GM12878 (cell line): ENCODE measurements around the gene CCT4. TPM values are rescaled to one million over a fixed set of nuclear protein-coding genes. Genes with fewer than 3 reads are reported as not detected.

Source experiments
- ATAC-seq: fragments of 200-7000 bp; cut with Tn5 transposase; 3 replicates; pipeline ENCODE4 v1.9.1; 2020; ENCODE audit warnings: mild to moderate bottlenecking, moderate library complexity
- BruUV-seq: library from RNA; stranded (reverse); fragments of 400-500 nt; replicated peaks from 2 replicates; lab custom pipeline; 2021; lab: Mats Ljungman, UMichigan
- CTCF ChIA-PET: fragments of 300-600 bp; sonication (Branson Sonifier 250); formaldehyde crosslinking; extraction: SDS; loops from one replicate; lab custom pipeline; 2021; ENCODE audit warnings: inconsistent platforms; lab: Yijun Ruan, JAX
- POLR2A ChIA-PET: fragments of 350-600 bp; formaldehyde crosslinking; extraction: SDS; loops from one replicate; lab custom pipeline; 2021; ENCODE audit warnings: inconsistent platforms; lab: Charles Lee
- RAD21 ChIA-PET: fragments of 300-600 bp; sonication (Branson Sonifier 250); formaldehyde crosslinking; loops from one replicate; lab custom pipeline; 2023; ENCODE audit warnings: antibody characterized with exemption; ENCODE audit not compliant: unreplicated experiment; lab: Charles Lee
- SMC1A ChIA-PET: fragments of 300-600 bp; sonication (Branson Sonifier 250); formaldehyde crosslinking; loops from one replicate; lab custom pipeline; 2023; ENCODE audit not compliant: unreplicated experiment, uncharacterized antibody; lab: Charles Lee
- DNase-seq: peaks from one replicate; pipeline ENCODE4 v3.0.0-alpha.2; 2011; ENCODE audit warnings: low read depth, low spot score
- FAIRE-seq: peaks from 3 replicates; lab custom pipeline; 2011; peaks lifted over from hg19 to GRCh38; lab: Jason Lieb, UNC
- H2AFZ ChIP-seq: 2 replicates; pipeline ENCODE4 v1.6.0; 2011; ENCODE audit warnings: low read depth, low read length, control low read depth; ENCODE audit not compliant: control insufficient read depth
- H3K27ac ChIP-seq: 2 replicates; pipeline ENCODE4 v1.5.1; 2011; ENCODE audit warnings: control low read depth; ENCODE audit not compliant: control insufficient read depth, insufficient read depth
- H3K27me3 ChIP-seq, 2 experiments: replicated peaks in 1 of 2; 2 replicates each; pipeline versions ENCODE4 v1.6.0 to v1.6.1; 2011; ENCODE audit warnings: low read length in 1 of 2; ENCODE audit not compliant: control insufficient read depth in 2 of 2, insufficient read depth in 2 of 2
- H3K36me3 ChIP-seq, 2 experiments: 2 replicates each; pipeline ENCODE4 v1.5.1; 2011; ENCODE audit warnings: low read length in 1 of 2; ENCODE audit not compliant: control insufficient read depth in 2 of 2, insufficient read depth in 2 of 2
- H3K4me1 ChIP-seq: 2 replicates; pipeline ENCODE4 v1.6.1; 2011; ENCODE audit warnings: mild to moderate bottlenecking, low read length, moderate library complexity, mixed read lengths; ENCODE audit not compliant: control insufficient read depth, insufficient read depth
- H3K4me2 ChIP-seq: 2 replicates; pipeline ENCODE4 v1.6.0; 2011; ENCODE audit warnings: control low read depth; ENCODE audit not compliant: control insufficient read depth, insufficient read depth
- H3K4me3 ChIP-seq: fragments of 200-600 bp; sonication (generic); 2 replicates; pipeline ENCODE4 v1.5.1; 2016
- H3K79me2 ChIP-seq: 2 replicates; pipeline ENCODE4 v1.6.0; 2011; ENCODE audit warnings: low read length; ENCODE audit not compliant: control insufficient read depth, insufficient read depth
- H3K9ac ChIP-seq: 2 replicates; pipeline ENCODE4 v1.8.0; 2011; ENCODE audit warnings: low read length, control low read depth, mixed read lengths; ENCODE audit not compliant: control insufficient read depth, insufficient read depth
- H3K9me3 ChIP-seq: replicated peaks from 3 replicates; pipeline ENCODE4 v1.5.1; 2011; ENCODE audit warnings: mild to moderate bottlenecking, low read length; ENCODE audit not compliant: control insufficient read depth, insufficient read depth
- H4K20me1 ChIP-seq: 2 replicates; pipeline ENCODE4 v1.6.0; 2011; ENCODE audit not compliant: control insufficient read depth, insufficient read depth
- BHLHE40 ChIP-seq, 2 experiments: fragments of 450-650 bp in 1 of 2; IDR thresholded peaks; 2 replicates each; pipeline ENCODE4 v1.6.1; 2011 to 2017; ENCODE audit warnings: low read depth in 2 of 2, borderline replicate concordance in 1 of 2, improper control_type of control experiment in 1 of 2, low read length in 1 of 2, mild to moderate bottlenecking in 1 of 2
- CEBPB ChIP-seq, 2 experiments: fragments of 150-350 bp in 1 of 2; IDR thresholded peaks; 2 replicates each; pipeline ENCODE4 v1.6.1; 2012 to 2014; ENCODE audit warnings: low read depth in 2 of 2, low read length in 2 of 2, borderline replicate concordance in 1 of 2, inconsistent platforms in 1 of 2
- EGR1 ChIP-seq, 2 experiments: IDR thresholded peaks; 1 replicate in 1 of 2; 2 replicates in 1 of 2; pipeline ENCODE4 v1.6.1; 2011 to 2012; ENCODE audit warnings: low read depth in 2 of 2, low read length in 2 of 2, borderline replicate concordance in 1 of 2, mild to moderate bottlenecking in 1 of 2, moderate library complexity in 1 of 2
- ELK1 ChIP-seq: IDR thresholded peaks from 2 replicates; pipeline ENCODE4 v1.6.1; 2012; ENCODE audit warnings: low read depth, low read length, improper control_type of control experiment
- ETV6 ChIP-seq, 2 experiments: fragments of 450-650 bp in 1 of 2; IDR thresholded peaks in 1 of 2; conservative IDR thresholded peaks in 1 of 2; 2 replicates each; pipeline ENCODE4 v1.6.1; 2014; ENCODE audit warnings: antibody characterized with exemption in 1 of 2, borderline replicate concordance in 1 of 2, low read depth in 1 of 2, mild to moderate bottlenecking in 1 of 2, moderate library complexity in 1 of 2
- IRF4 ChIP-seq: IDR thresholded peaks from 2 replicates; pipeline ENCODE4 v1.6.1; 2011; ENCODE audit warnings: low read depth, low read length
- KDM1A ChIP-seq: fragments of 200-600 bp; sonication (generic); IDR thresholded peaks from 2 replicates; pipeline ENCODE4 v1.6.1; 2016; ENCODE audit warnings: borderline replicate concordance
- MYB ChIP-seq: fragments of 150-350 bp; IDR thresholded peaks from 2 replicates; pipeline ENCODE4 v1.6.1; 2014; ENCODE audit warnings: mild to moderate bottlenecking, low read depth, low read length, borderline replicate concordance
- NFIC ChIP-seq: IDR thresholded peaks from 2 replicates; pipeline ENCODE4 v1.6.1; 2012; ENCODE audit warnings: low read depth, mild to moderate bottlenecking, inconsistent platforms, low read length, moderate library complexity
- NFXL1 ChIP-seq: fragments of 450-650 bp; IDR thresholded peaks from 2 replicates; pipeline ENCODE4 v1.6.1; 2017; ENCODE audit warnings: antibody characterized with exemption, mild to moderate bottlenecking, borderline replicate concordance
- POU2F2 ChIP-seq: IDR thresholded peaks from 3 replicates; pipeline ENCODE4 v1.6.1; 2011; ENCODE audit warnings: low read depth, mild to moderate bottlenecking, low read length, borderline replicate concordance
- RAD51 ChIP-seq: fragments of 450-650 bp; IDR thresholded peaks from 2 replicates; pipeline ENCODE4 v1.6.1; 2016; ENCODE audit warnings: moderate library complexity, mild to moderate bottlenecking, inconsistent platforms
- RB1 ChIP-seq: fragments of 450-650 bp; formaldehyde crosslinking; IDR thresholded peaks from 2 replicates; pipeline ENCODE4 v1.6.1; 2017; ENCODE audit warnings: mild to moderate bottlenecking, borderline replicate concordance
- SMARCA5 ChIP-seq: fragments of 450-650 bp; IDR thresholded peaks from 2 replicates; pipeline ENCODE4 v1.6.1; 2017; ENCODE audit warnings: mild to moderate bottlenecking
- SP1 ChIP-seq: IDR thresholded peaks from one replicate; pipeline ENCODE4 v1.6.1; 2011; ENCODE audit warnings: low read depth, low read length
- SRF ChIP-seq, 2 experiments: IDR thresholded peaks; 2 replicates each; pipeline ENCODE4 v1.6.1; 2011; ENCODE audit warnings: low read depth in 2 of 2, low read length in 2 of 2, mild to moderate bottlenecking in 1 of 2, moderate library complexity in 1 of 2
- SUZ12 ChIP-seq: fragments of 200-600 bp; sonication (generic); IDR thresholded peaks from one replicate; pipeline ENCODE4 v1.6.1; 2018; ENCODE audit warnings: antibody characterized with exemption, mild to moderate bottlenecking; ENCODE audit not compliant: unreplicated experiment
- TBL1XR1 ChIP-seq: IDR thresholded peaks from 2 replicates; pipeline ENCODE4 v1.6.1; 2012; ENCODE audit warnings: low read depth, low read length, improper control_type of control experiment
- TCF7 ChIP-seq: IDR thresholded peaks from 2 replicates; pipeline ENCODE4 v1.6.1; 2014; ENCODE audit warnings: antibody characterized with exemption, borderline replicate concordance
- ZBTB40 ChIP-seq: fragments of 450-650 bp; IDR thresholded peaks from 2 replicates; pipeline ENCODE4 v1.6.1; 2016; ENCODE audit warnings: mild to moderate bottlenecking, moderate library complexity, borderline replicate concordance
- WGBS: methylation state at CpG from one replicate; pipeline ENCODE4 v1.1.6; 2016; ENCODE audit warnings: low lambda C conversion rate; ENCODE audit not compliant: insufficient replicate concordance, insufficient coverage; ENCODE audit errors: missing lambda C conversion rate; 5-methylcytosine and 5-hydroxymethylcytosine counted together
- in situ Hi-C: fragments of 300-500 bp; cut with MboI; formaldehyde crosslinking; loops from 9 replicates; pipeline ENCODE4 v1.14.3; 2018; ENCODE audit warnings: mixed read lengths
- intact Hi-C: fragments of 100-400 bp; cut with micrococcal nuclease; formaldehyde crosslinking; loops from one replicate; pipeline ENCODE4 v1.14.2; 2022; ENCODE audit not compliant: unreplicated experiment
- polyA plus RNA-seq, 11 experiments: library from polyadenylated mRNA; depleted of rRNA in 4 of 11; unstranded in 6 of 11; stranded (reverse) in 5 of 11; fragments of >200 nt; fragmentation: Nextera tagmentation in 4 of 11; fragmentation: Illumina TruSeq in 1 of 11; extraction: Ambion mirVana in 4 of 11; extraction: Trizol in 1 of 11; gene quantifications; 1 replicate in 1 of 11; 2 replicates in 10 of 11; pipeline versions ENCODE4 v1.2.1 to v1.2.3, GENCODE V29; 2011 to 2016; ENCODE audit warnings: inconsistent platforms in 2 of 11, missing spikeins in 2 of 11, low read depth in 1 of 11
- total RNA-seq, 4 experiments: library from RNA; depleted of rRNA in 3 of 4; stranded (reverse); fragments of >200 nt in 3 of 4; fragmentation: Illumina TruSeq in 1 of 4; extraction: Trizol in 1 of 4; gene quantifications; 2 replicates each; pipeline versions ENCODE4 v1.2.1 to v1.2.3, GENCODE V29; 2013 to 2021

CCT4 gene
- total and polyA plus RNA-seq, 10 of the 15 experiments (the other 5 are each of a cell fraction or from before 2014, with no cell fraction given), result 76.6 to 320 (median 211) TPM

DNA sequence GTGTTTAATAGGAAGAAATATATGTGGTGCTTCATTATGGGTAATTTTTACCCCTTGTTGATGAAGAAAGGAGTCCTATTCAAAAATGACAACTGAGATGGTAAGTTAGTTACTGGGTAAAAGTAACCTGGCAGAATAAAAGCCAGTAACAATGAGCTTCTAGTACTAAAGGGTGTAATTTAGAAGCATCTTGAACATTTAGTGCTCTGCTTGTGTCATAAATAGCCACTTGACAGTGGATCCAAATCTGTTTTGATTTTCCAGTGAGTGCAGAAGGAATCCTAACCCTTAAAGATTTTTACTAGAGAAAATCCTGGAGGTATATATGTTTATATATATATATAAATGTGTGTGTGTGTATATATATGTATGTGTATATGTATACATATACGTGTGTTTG, 32.1 kb upstream of the CCT4 start:
- no TSS peak for BruUV-seq
- 100% methylated on average over 1 of the region's 1 CpG for WGBS

More for the DNA sequence above, 32.1 kb upstream of the CCT4 start:
- Histone ChIP-seq H2AFZ (no peak overlapping the region), H3K79me2 (peaks cover 2% of the 10 kb centered on the region), H4K20me1 (no peaks in the 10 kb centered on the region), H3K4me2 (no peak overlapping the region), H3K9me3 (no peaks in the 10 kb centered on the region), H3K9ac (no peak overlapping the region), H3K4me3 (no peak overlapping the region), H3K27ac (no peak overlapping the region), H3K27me3 (no peaks in the 10 kb centered on the region), H3K4me1 (no peaks in the 10 kb centered on the region), H3K36me3 (no peaks in the 10 kb centered on the region; a peak in 1 of 4 replicates)
- POLR2A ChIA-PET, result no interaction called here
- CTCF ChIA-PET, result interaction anchor here (1.4 to 5.8 kb wide), 2 partner anchors 58 to 491 kb away, joined by 4 to 71 read pairs; no protein-coding TSS in a partner anchor
- TF ChIP-seq NFIC, result no peak
- TF ChIP-seq MYB, result no peak
- no peak for TF ChIP-seq RB1
- no peak for TF ChIP-seq IRF4
- no peak for TF ChIP-seq TBL1XR1
- TF ChIP-seq SRF (IDR thresholded peaks at IDR 0.05; ENCODE audit: low read depth in 2 of 2, low read length in 2 of 2), result no peak
- TF ChIP-seq RAD51, result no peak
- no peak for TF ChIP-seq ETV6 (conservative IDR thresholded peaks at IDR 0.05 in 1 of 2, IDR thresholded peaks at IDR 0.05 in 1 of 2; ENCODE audit: borderline replicate concordance in 1 of 2, low read depth in 1 of 2)
- no peak for TF ChIP-seq CEBPB (IDR thresholded peaks at IDR 0.05; ENCODE audit: borderline replicate concordance in 1 of 2, low read depth in 2 of 2, low read length in 2 of 2)
- TF ChIP-seq SUZ12, result no peak
- no peak for TF ChIP-seq SMARCA5
- TF ChIP-seq BHLHE40 (IDR thresholded peaks at IDR 0.05; ENCODE audit: borderline replicate concordance in 1 of 2, low read depth in 2 of 2, low read length in 1 of 2), result no peak
- no peak for TF ChIP-seq SP1
- TF ChIP-seq TCF7, result no peak
- no peak for TF ChIP-seq ELK1
- TF ChIP-seq NFXL1, result no peak
- TF ChIP-seq POU2F2, result no peak
- TF ChIP-seq KDM1A, result no peak
- no peak for TF ChIP-seq EGR1 (IDR thresholded peaks at IDR 0.05; ENCODE audit: borderline replicate concordance in 1 of 2, low read depth in 2 of 2, low read length in 2 of 2)
- no peak for TF ChIP-seq ZBTB40
- DNase-seq, result no peak
- FAIRE-seq, result no peak
- ATAC-seq, result no peak
- RAD21 ChIA-PET, result interaction anchor here (1.5 to 2.2 kb wide), 2 partner anchors 229 to 492 kb away, joined by 3 to 7 read pairs; no protein-coding TSS in a partner anchor
- SMC1A ChIA-PET, result interaction anchor here (0.7 to 2.6 kb wide), 6 partner anchors 8 to 497 kb away, joined by 3 to 7 read pairs (median 4); no protein-coding TSS in a partner anchor
- intact Hi-C loops (no loop called here), in situ Hi-C loops (no loop called here)
